GM12801 (cell line): ENCODE results near the gene TMPRSS11E.

Source experiments
- CTCF ChIP-seq: IDR thresholded peaks from one replicate; pipeline ENCODE4 v1.5.1; 2011; ENCODE audit warnings: control low read depth; ENCODE audit not compliant: insufficient read length; ENCODE audit errors: extremely low read depth

The TMPRSS11E gene

GRCh38 chr4:68416591-68416990 lies 30.7 kb upstream of the TMPRSS11E start:
- no peak for TF ChIP-seq CTCF

- no peak for TF ChIP-seq CTCF
Measured at GRCh38 chr4:68426516-68426915, 20.7 kb upstream of the TMPRSS11E start.

- TF ChIP-seq CTCF: no peak
Measured at GRCh38 chr4:68430337-68430736, 16.9 kb upstream of the TMPRSS11E start.

GRCh38 chr4:68432320-68432719 lies 14.9 kb upstream of the TMPRSS11E start:
- no peak for TF ChIP-seq CTCF

- no peak for TF ChIP-seq CTCF
Measured at GRCh38 chr4:68433582-68433981, 13.7 kb upstream of the TMPRSS11E start.

- TF ChIP-seq CTCF: no peak
Measured at GRCh38 chr4:68434277-68434676, 13.0 kb upstream of the TMPRSS11E start.

- no peak for TF ChIP-seq CTCF
Measured at GRCh38 chr4:68434836-68435235, 12.4 kb upstream of the TMPRSS11E start.

- TF ChIP-seq CTCF: no peak
Measured at GRCh38 chr4:68445111-68445510, 2.2 kb upstream of the TMPRSS11E start.
